Activated CD4-positive, alpha-beta T cell treated with anti-CD3 and anti-CD28 coated beads, Interleukin-2, Interleukin-6, amounts not matched to agents 100 ng/mL and 50 ng/mL, durations not matched to agents 16 hours and 8 hours (primary cell): ENCODE results near the gene KRTAP5-10.
"Not testable (repeated sequence)": the region's sequence is repeated elsewhere in the genome, so short reads cannot be mapped to it uniquely, and the experiment has no call there.

ENCODE experiments used
- DNase-seq: peaks from one replicate; pipeline ENCODE4 v3.0.0-alpha.2; 2020

KRTAP5-10 gene

DNA sequence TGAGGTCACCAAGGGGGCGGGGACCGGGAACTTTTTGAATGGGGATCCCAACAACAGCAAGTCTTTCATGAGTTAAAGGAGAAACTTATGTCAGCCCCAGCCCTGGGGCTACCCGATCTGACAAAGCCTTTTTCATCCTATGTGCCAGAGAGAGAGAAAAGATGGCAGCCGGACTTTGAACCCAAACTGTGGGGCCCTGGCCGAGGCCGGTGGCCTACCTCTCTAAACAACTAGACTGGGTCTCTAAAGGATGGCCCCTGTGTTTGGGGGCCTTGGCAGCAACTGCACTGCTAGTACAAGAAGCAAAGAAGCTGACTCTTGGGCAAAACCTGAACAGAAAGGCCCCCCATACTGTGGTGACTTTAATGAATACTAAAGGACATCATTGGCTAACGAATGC, 48.6 kb downstream of the KRTAP5-10 start:
- not testable (repeated sequence) for DNase-seq

DNA sequence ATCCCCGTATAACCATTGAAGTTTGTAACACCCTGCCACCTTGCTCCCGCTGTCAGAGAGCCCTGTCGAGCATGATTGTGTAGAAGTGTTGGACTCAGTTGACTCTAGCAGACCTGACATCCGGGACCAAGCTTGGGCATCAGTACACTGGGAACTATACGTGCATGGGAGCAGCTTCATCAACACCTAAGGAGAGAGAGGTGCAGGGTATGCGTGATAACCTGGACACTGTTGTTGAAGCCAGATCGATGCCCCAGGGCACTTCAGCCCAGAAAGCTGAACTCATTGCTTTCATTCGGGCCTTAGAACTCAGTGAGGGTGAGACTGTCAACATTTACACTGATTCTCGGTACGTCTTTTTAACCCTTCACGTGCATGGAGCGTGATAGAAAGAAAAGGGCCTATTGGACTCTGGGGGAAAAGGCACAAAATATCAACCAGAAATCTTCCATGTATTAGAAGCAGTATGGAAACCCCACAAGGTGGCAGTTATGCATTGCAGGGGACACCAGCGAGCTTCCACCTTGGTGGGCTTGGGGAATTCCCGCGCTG, 49.1 kb downstream of the KRTAP5-10 start:
- not testable (repeated sequence) for DNase-seq

DNA sequence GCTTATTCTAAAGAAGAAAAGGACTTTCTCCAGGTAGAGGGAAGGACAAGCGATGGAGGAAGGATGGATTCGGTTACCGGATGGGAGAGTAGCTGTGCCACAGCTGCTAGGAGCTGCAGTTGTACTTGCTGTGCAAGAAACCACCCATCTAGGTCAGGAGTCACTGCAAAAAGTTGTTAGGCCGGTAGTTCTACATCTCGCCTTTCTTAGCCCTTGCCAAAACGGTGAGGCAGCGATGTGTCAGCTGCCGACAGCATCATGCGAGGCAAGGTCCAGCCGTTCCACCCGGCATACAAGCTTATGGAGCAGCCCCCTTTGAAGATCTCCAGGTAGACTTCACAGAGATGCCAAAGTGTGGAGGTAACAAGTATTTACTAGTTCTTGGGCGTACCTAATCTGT, 49.6 kb downstream of the KRTAP5-10 start:
- not testable (repeated sequence) for DNase-seq
